Esophagus muscularis mucosa (tissue), 4 donors: Measurements from ENCODE around the gene EP400. TPM values are rescaled to one million over a fixed set of nuclear protein-coding genes. Genes with fewer than 3 reads are reported as not detected.

ENCODE experiments used
- DNase-seq: peaks from one replicate; pipeline ENCODE4 v3.0.0-alpha.2; 2017; ENCODE audit errors: extremely low spot score
- H3K27ac ChIP-seq, 4 donors: fragments of 200-600 bp; sonication (generic); replicated peaks in 1 of 4; 1 replicate in 3 of 4; 2 replicates in 1 of 4; pipeline ENCODE4 v1.5.1; 2016 to 2019; ENCODE audit warnings: mild to moderate bottlenecking in 1 of 4
- H3K27me3 ChIP-seq, 4 donors: fragments of 200-600 bp; sonication (generic); one replicate each; pipeline versions ENCODE4 v1.5.1 to v1.6.0; 2016 to 2019
- H3K36me3 ChIP-seq, 4 donors: fragments of 200-600 bp; sonication (generic); one replicate each; pipeline ENCODE4 v1.5.1; 2016 to 2019
- H3K4me1 ChIP-seq, 4 donors: fragments of 200-600 bp; sonication (generic); one replicate each; pipeline ENCODE4 v1.5.1; 2016 to 2019
- H3K4me3 ChIP-seq, 4 donors: fragments of 200-600 bp; sonication (generic); 1 replicate in 2 of 4; 2 replicates in 2 of 4; pipeline ENCODE4 v1.5.1; 2016 to 2019; ENCODE audit warnings: mild to moderate bottlenecking in 4 of 4, moderate library complexity in 1 of 4
- H3K9me3 ChIP-seq, 4 donors: fragments of 200-600 bp; sonication (generic); 1 replicate in 3 of 4; 2 replicates in 1 of 4; pipeline ENCODE4 v1.5.1; 2016 to 2019
- CTCF ChIP-seq, 3 experiments: fragments of 200-600 bp in 2 of 3; fragments of 450-650 bp in 1 of 3; sonication (generic) in 2 of 3; IDR thresholded peaks; one replicate each; pipeline ENCODE4 v1.5.1; 2017 to 2019; ENCODE audit warnings: antibody characterized with exemption in 3 of 3, mild to moderate bottlenecking in 2 of 3, moderate library complexity in 1 of 3
- EP300 ChIP-seq: sonication (generic); formaldehyde crosslinking; IDR thresholded peaks from one replicate; pipeline ENCODE4 v1.6.1; 2017; ENCODE audit warnings: antibody characterized with exemption
- POLR2A ChIP-seq: fragments of 450-650 bp; IDR thresholded peaks from one replicate; pipeline ENCODE4 v1.6.1; 2017; ENCODE audit warnings: antibody characterized with exemption, moderate library complexity, mild to moderate bottlenecking, low read depth
- POLR2AphosphoS5 ChIP-seq, 2 donors: sonication (generic); formaldehyde crosslinking; IDR thresholded peaks; one replicate each; pipeline ENCODE4 v1.6.1; 2017; ENCODE audit warnings: antibody characterized with exemption in 2 of 2
- WGBS: methylation state at CpG from one replicate; pipeline ENCODE4 v1.1.5; 2018; 5-methylcytosine and 5-hydroxymethylcytosine counted together
- intact Hi-C: fragments of 100-400 bp; cut with DNase I; formaldehyde crosslinking; loops from one replicate; pipeline ENCODE4 v1.15.1; 2023
- total RNA-seq, 4 donors: library from RNA; depleted of rRNA; stranded (reverse); fragments of >200 nt; gene quantifications; one replicate each; pipeline versions ENCODE4 v1.1.0 to v1.2.1, GENCODE V29; 2016

Gene EP400
- total RNA-seq, 4 donors from 2014 or later = 16.9 to 31.1 (median 22.4) TPM

GRCh38 chr12:132014915-132015280, 65.2 kb downstream of the EP400 start:
- DNase-seq = no peak
- WGBS = 91% methylated on average over 7 of the region's 7 CpGs
- TF ChIP-seq EP300 (no peak), POLR2A (no peak), POLR2AphosphoS5 (IDR thresholded peaks at IDR 0.05) (no peak), CTCF (IDR thresholded peaks at IDR 0.05) (no peak)
- H3K4me3 ChIP-seq = no peak overlapping the region
- peaks cover 64 to 100% (median 95%) of the 10 kb centered on the region in 4 donors for H3K36me3 ChIP-seq
- no peaks in the 10 kb centered on the region for H3K27me3 ChIP-seq
- H3K9me3 ChIP-seq = no peaks in the 10 kb centered on the region
- no peaks in the 10 kb centered on the region for H3K4me1 ChIP-seq
- intact Hi-C loops = no loop called here
- H3K27ac ChIP-seq = no peak overlapping the region

- Histone ChIP-seq H3K4me1 (no peaks in the 10 kb centered on the region), H3K4me3 (no peak overlapping the region), H3K36me3 (peaks cover 70 to 100% (median 99%) of the 10 kb centered on the region in 4 donors), H3K9me3 (no peaks in the 10 kb centered on the region), H3K27ac (no peak overlapping the region), H3K27me3 (no peaks in the 10 kb centered on the region)
- TF ChIP-seq POLR2AphosphoS5 (IDR thresholded peaks at IDR 0.05) = no peak
- TF ChIP-seq CTCF (IDR thresholded peaks at IDR 0.05) = no peak
- TF ChIP-seq POLR2A = no peak
- no peak for TF ChIP-seq EP300
- intact Hi-C loops = no loop called here
- 94% methylated on average over 21 of the region's 21 CpGs for WGBS
- no peak for DNase-seq
Measured at GRCh38 chr12:132015686-132016430, 66.1 kb downstream of the EP400 start.

GRCh38 chr12:132018193-132018916, 68.6 kb downstream of the EP400 start:
- H3K4me1 ChIP-seq = no peaks in the 10 kb centered on the region
- H3K9me3 ChIP-seq = no peaks in the 10 kb centered on the region
- TF ChIP-seq POLR2A = no peak
- no peak for TF ChIP-seq EP300
- TF ChIP-seq POLR2AphosphoS5 (IDR thresholded peaks at IDR 0.05) = no peak
- TF ChIP-seq CTCF (IDR thresholded peaks at IDR 0.05) = no peak
- H3K36me3 ChIP-seq = peaks cover 65 to 97% (median 86%) of the 10 kb centered on the region in 4 donors
- no peak overlapping the region for H3K27ac ChIP-seq
- intact Hi-C loops = no loop called here
- DNase-seq = no peak
- WGBS = 91% methylated on average over 18 of the region's 18 CpGs
- H3K27me3 ChIP-seq = no peaks in the 10 kb centered on the region
- H3K4me3 ChIP-seq = no peak overlapping the region

GRCh38 chr12:132019891-132020290, 70.1 kb downstream of the EP400 start:
- H3K36me3 ChIP-seq = peaks cover 64 to 97% (median 85%) of the 10 kb centered on the region in 4 donors
- intact Hi-C loops = no loop called here
- no peak for DNase-seq
- H3K4me3 ChIP-seq = no peak overlapping the region
- no peaks in the 10 kb centered on the region for H3K9me3 ChIP-seq
- H3K4me1 ChIP-seq = no peaks in the 10 kb centered on the region
- H3K27me3 ChIP-seq = no peaks in the 10 kb centered on the region
- WGBS = 95% methylated on average over 18 of the region's 18 CpGs
- TF ChIP-seq CTCF (IDR thresholded peaks at IDR 0.05) (no peak), POLR2AphosphoS5 (IDR thresholded peaks at IDR 0.05) (no peak), EP300 (no peak), POLR2A (no peak)
- H3K27ac ChIP-seq = no peak overlapping the region
